HepG2 (cell line): ENCODE data around the gene NXT1. TPM values are rescaled to one million over a fixed set of nuclear protein-coding genes. Genes with fewer than 3 reads are reported as not detected.

ENCODE experiments used
- CENPT ChIP-seq: sonication (generic); formaldehyde crosslinking; IDR thresholded peaks from 2 replicates; pipeline ENCODE4 v1.8.0; 2022; ENCODE audit warnings: low read depth, mild to moderate bottlenecking, moderate library complexity, missing genetic modification reagents
- CREM ChIP-seq, 2 experiments: sonication (generic) in 1 of 2; formaldehyde crosslinking in 1 of 2; IDR thresholded peaks; 2 replicates each; pipeline versions ENCODE4 v1.4.0 to v1.6.1; 2016 to 2020; ENCODE audit warnings: antibody characterized with exemption in 1 of 2, mild to moderate bottlenecking in 1 of 2, missing genetic modification reagents in 1 of 2
- EP300 ChIP-seq, 3 experiments: sonication (generic) in 1 of 3; formaldehyde crosslinking in 1 of 3; IDR thresholded peaks; 2 replicates each; pipeline versions ENCODE4 v1.5.1 to v1.6.1; 2011 to 2020; ENCODE audit warnings: low read depth in 2 of 3, low read length in 2 of 3, borderline replicate concordance in 1 of 3, improper control_type of control experiment in 1 of 3, mild to moderate bottlenecking in 1 of 3, missing genetic modification reagents in 1 of 3, moderate library complexity in 1 of 3
- KDM1A ChIP-seq: IDR thresholded peaks from 2 replicates; pipeline ENCODE4 v1.6.1; 2016; ENCODE audit warnings: missing compliant biosample characterization
- PCBP2 ChIP-seq: fragments of 200-400 bp; formaldehyde crosslinking; optimal IDR thresholded peaks from 2 replicates; pipeline ENCODE3; 2018; ENCODE audit warnings: low read length, low read depth; ENCODE audit not compliant: poor library complexity, severe bottlenecking
- PRMT3 ChIP-seq: sonication (generic); formaldehyde crosslinking; IDR thresholded peaks from 2 replicates; pipeline ENCODE4 v1.8.1; 2022; ENCODE audit warnings: low read depth, mild to moderate bottlenecking, moderate library complexity, missing genetic modification reagents, borderline replicate concordance
- ZFP1 ChIP-seq: IDR thresholded peaks from 2 replicates; pipeline ENCODE4 v1.6.1; 2016
- ZNF12 ChIP-seq: sonication (generic); formaldehyde crosslinking; IDR thresholded peaks from 2 replicates; pipeline ENCODE4 v1.5.0; 2020; ENCODE audit warnings: missing genetic modification reagents
- ZNF282 ChIP-seq: fragments of 450-650 bp; IDR thresholded peaks from 2 replicates; pipeline ENCODE4 v1.6.1; 2018; ENCODE audit not compliant: partially characterized antibody
- ZNF709 ChIP-seq: sonication (generic); formaldehyde crosslinking; IDR thresholded peaks from 2 replicates; pipeline ENCODE4 v1.5.0; 2020; ENCODE audit warnings: mild to moderate bottlenecking, missing genetic modification reagents
- ZNF772 ChIP-seq: sonication (generic); formaldehyde crosslinking; IDR thresholded peaks from 2 replicates; pipeline ENCODE4 v1.5.0; 2020; ENCODE audit warnings: mild to moderate bottlenecking, missing genetic modification reagents
- polyA plus RNA-seq, 8 experiments: library from polyadenylated mRNA; depleted of rRNA in 3 of 8; stranded (reverse) in 7 of 8; unstranded in 1 of 8; fragments of >200 nt; fragmentation: Illumina TruSeq in 4 of 8; extraction: Trizol in 4 of 8; gene quantifications; 2 replicates each; pipeline versions ENCODE4 v1.2.1 to v1.2.3, GENCODE V29; 2011 to 2016; ENCODE audit warnings: low read depth in 4 of 8, missing spikeins in 1 of 8, mixed read lengths in 1 of 8; ENCODE audit not compliant: insufficient read depth in 1 of 8
- total RNA-seq, 5 experiments: library from RNA; depleted of rRNA; stranded (reverse); fragments of >200 nt; fragmentation: Illumina TruSeq; extraction: Trizol; gene quantifications; 2 replicates each; pipeline ENCODE4 v1.2.3, GENCODE V29; 2016; ENCODE audit warnings: low read depth in 1 of 5
- TF ChIP-seq, protein P1 (sequence below): sonication (generic); formaldehyde crosslinking; IDR thresholded peaks from 2 replicates; pipeline ENCODE4 v1.5.0; 2020; ENCODE audit warnings: mild to moderate bottlenecking, missing genetic modification reagents, borderline replicate concordance
- TF ChIP-seq, protein P2 (sequence below): sonication (generic); formaldehyde crosslinking; IDR thresholded peaks from 2 replicates; pipeline ENCODE4 v1.5.0; 2020; ENCODE audit warnings: missing genetic modification reagents
- TF ChIP-seq, protein P3 (sequence below): sonication (generic); formaldehyde crosslinking; IDR thresholded peaks from 2 replicates; pipeline ENCODE4 v1.4.0; 2020; ENCODE audit warnings: missing genetic modification reagents, mild to moderate bottlenecking, borderline replicate concordance
- TF ChIP-seq, protein P4 (sequence below): sonication (generic); formaldehyde crosslinking; IDR thresholded peaks from 2 replicates; pipeline ENCODE4 v1.4.0; 2020; ENCODE audit warnings: missing genetic modification reagents
- TF ChIP-seq, protein P5 (sequence below): sonication (generic); formaldehyde crosslinking; conservative IDR thresholded peaks from 2 replicates; pipeline ENCODE4 v1.8.1; 2023; ENCODE audit warnings: missing genetic modification reagents

The NXT1 gene
- total and polyA plus RNA-seq, 2 of the 13 experiments (the other 11 are each of a cell fraction or from before 2014, with no cell fraction given) = 35.6 to 65.9 TPM

DNA sequence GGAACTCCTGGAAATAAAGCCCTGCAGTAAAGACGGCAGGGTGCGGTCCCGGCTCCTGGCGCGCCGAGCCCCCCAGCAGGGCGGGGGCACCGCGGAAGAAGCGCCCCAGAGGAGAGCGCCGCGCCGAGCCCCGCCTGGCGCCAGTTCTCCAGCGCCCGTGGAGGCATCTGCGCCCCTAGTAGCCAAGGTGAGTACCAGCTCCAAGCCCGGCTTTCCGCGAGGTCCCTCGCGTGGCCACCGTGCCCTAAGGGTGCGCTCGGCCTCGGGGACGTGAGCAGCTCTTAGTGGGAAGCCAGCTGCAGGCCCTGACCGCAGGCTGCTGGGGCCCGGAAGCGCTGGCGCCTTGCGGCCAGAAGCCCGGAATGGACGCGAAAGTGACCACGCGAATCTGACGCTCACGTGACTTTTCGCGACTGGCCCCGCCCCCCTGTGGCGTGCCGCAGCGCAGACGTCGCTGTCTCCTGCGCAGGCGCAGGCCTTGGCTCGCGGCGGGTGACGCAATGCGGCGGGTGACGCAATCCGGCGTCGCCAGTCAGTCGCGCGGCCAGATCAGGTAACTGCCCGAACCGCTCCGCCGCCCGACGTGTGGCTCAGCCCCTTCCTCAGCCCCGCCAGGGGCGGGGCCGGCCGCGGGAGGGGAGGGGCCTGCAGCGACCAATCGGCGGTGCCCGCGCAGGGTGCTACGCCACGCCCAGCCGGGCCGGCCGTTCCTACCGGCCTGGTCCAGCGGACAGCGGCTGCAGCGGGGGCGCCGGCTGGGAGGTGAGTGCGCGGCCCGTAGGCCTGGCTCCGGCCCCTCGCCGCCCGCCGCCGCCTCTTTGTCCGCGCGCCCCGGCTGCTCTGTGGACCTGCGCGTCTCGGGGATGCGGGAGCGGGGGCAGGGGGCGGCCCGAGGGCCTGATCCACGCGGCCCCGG lies 11.1 kb downstream of the NXT1 start, which contains the start of gene GZF1 (continued):
- TF ChIP-seq ZNF282 (no peak), PRMT3 (CRISPR knock-in tag) (no peak; the same call in 1 of the 2 replicates), ZFP1 (CRISPR knock-in tag) (peak; percentile 81), CENPT (CRISPR knock-in tag) (peak; percentile 93; the same call in 1 of the 2 replicates), ZNF12 (CRISPR knock-in tag) (peak; percentile 79), CREM (IDR thresholded peaks at IDR 0.05) (peak; percentile 94), CREM (CRISPR knock-in tag; IDR thresholded peaks at IDR 0.05) (peak; percentile 87), ZNF772 (peak; percentile 99), EP300 (IDR thresholded peaks at IDR 0.05; ENCODE audit: low read depth in 2 of 2, low read length in 2 of 2) (peak; percentile 66 to 99), EP300 (CRISPR knock-in tag; IDR thresholded peaks at IDR 0.05; ENCODE audit: borderline replicate concordance) (peak; percentile 91), PCBP2 (no peak), ZNF709 (CRISPR knock-in tag) (peak; percentile 97), KDM1A (CRISPR knock-in tag) (no peak)
- TF ChIP-seq, protein P1, sequence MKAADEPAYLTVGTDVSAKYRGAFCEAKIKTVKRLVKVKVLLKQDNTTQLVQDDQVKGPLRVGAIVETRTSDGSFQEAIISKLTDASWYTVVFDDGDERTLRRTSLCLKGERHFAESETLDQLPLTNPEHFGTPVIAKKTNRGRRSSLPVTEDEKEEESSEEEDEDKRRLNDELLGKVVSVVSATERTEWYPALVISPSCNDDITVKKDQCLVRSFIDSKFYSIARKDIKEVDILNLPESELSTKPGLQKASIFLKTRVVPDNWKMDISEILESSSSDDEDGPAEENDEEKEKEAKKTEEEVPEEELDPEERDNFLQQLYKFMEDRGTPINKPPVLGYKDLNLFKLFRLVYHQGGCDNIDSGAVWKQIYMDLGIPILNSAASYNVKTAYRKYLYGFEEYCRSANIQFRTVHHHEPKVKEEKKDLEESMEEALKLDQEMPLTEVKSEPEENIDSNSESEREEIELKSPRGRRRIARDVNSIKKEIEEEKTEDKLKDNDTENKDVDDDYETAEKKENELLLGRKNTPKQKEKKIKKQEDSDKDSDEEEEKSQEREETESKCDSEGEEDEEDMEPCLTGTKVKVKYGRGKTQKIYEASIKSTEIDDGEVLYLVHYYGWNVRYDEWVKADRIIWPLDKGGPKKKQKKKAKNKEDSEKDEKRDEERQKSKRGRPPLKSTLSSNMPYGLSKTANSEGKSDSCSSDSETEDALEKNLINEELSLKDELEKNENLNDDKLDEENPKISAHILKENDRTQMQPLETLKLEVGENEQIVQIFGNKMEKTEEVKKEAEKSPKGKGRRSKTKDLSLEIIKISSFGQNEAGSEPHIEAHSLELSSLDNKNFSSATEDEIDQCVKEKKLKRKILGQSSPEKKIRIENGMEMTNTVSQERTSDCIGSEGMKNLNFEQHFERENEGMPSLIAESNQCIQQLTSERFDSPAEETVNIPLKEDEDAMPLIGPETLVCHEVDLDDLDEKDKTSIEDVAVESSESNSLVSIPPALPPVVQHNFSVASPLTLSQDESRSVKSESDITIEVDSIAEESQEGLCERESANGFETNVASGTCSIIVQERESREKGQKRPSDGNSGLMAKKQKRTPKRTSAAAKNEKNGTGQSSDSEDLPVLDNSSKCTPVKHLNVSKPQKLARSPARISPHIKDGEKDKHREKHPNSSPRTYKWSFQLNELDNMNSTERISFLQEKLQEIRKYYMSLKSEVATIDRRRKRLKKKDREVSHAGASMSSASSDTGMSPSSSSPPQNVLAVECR (CRISPR knock-in tag) = peak; percentile 99
- TF ChIP-seq, protein P2, sequence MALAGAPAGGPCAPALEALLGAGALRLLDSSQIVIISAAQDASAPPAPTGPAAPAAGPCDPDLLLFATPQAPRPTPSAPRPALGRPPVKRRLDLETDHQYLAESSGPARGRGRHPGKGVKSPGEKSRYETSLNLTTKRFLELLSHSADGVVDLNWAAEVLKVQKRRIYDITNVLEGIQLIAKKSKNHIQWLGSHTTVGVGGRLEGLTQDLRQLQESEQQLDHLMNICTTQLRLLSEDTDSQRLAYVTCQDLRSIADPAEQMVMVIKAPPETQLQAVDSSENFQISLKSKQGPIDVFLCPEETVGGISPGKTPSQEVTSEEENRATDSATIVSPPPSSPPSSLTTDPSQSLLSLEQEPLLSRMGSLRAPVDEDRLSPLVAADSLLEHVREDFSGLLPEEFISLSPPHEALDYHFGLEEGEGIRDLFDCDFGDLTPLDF (CRISPR knock-in tag) = peak; percentile 90
- TF ChIP-seq, protein P3, sequence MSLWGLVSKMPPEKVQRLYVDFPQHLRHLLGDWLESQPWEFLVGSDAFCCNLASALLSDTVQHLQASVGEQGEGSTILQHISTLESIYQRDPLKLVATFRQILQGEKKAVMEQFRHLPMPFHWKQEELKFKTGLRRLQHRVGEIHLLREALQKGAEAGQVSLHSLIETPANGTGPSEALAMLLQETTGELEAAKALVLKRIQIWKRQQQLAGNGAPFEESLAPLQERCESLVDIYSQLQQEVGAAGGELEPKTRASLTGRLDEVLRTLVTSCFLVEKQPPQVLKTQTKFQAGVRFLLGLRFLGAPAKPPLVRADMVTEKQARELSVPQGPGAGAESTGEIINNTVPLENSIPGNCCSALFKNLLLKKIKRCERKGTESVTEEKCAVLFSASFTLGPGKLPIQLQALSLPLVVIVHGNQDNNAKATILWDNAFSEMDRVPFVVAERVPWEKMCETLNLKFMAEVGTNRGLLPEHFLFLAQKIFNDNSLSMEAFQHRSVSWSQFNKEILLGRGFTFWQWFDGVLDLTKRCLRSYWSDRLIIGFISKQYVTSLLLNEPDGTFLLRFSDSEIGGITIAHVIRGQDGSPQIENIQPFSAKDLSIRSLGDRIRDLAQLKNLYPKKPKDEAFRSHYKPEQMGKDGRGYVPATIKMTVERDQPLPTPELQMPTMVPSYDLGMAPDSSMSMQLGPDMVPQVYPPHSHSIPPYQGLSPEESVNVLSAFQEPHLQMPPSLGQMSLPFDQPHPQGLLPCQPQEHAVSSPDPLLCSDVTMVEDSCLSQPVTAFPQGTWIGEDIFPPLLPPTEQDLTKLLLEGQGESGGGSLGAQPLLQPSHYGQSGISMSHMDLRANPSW (CRISPR knock-in tag) = peak; percentile 96; the same call in 1 of the 2 replicates
- TF ChIP-seq, protein P4, sequence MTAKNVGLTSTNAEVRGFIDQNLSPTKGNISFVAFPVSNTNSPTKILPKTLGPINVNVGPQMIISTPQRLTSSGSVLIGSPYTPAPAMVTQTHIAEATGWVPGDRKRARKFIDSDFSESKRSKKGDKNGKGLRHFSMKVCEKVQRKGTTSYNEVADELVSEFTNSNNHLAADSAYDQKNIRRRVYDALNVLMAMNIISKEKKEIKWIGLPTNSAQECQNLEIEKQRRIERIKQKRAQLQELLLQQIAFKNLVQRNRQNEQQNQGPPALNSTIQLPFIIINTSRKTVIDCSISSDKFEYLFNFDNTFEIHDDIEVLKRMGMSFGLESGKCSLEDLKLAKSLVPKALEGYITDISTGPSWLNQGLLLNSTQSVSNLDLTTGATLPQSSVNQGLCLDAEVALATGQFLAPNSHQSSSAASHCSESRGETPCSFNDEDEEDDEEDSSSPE (CRISPR knock-in tag) = peak; percentile 89
- TF ChIP-seq, protein P5, sequence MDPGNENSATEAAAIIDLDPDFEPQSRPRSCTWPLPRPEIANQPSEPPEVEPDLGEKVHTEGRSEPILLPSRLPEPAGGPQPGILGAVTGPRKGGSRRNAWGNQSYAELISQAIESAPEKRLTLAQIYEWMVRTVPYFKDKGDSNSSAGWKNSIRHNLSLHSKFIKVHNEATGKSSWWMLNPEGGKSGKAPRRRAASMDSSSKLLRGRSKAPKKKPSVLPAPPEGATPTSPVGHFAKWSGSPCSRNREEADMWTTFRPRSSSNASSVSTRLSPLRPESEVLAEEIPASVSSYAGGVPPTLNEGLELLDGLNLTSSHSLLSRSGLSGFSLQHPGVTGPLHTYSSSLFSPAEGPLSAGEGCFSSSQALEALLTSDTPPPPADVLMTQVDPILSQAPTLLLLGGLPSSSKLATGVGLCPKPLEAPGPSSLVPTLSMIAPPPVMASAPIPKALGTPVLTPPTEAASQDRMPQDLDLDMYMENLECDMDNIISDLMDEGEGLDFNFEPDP (CRISPR knock-in tag) = no peak
